HG02981 (cell line): ENCODE results near the gene LRCH1.
"Not testable (repeated sequence)": the region's sequence is repeated elsewhere in the genome, so short reads cannot be mapped to it uniquely, and the experiment has no call there.

Experiments
- ATAC-seq: cut with Tn5 transposase; IDR thresholded peaks from one replicate; pipeline ENCODE4 v1.9.1; 2021; ENCODE audit warnings: mild to moderate bottlenecking, moderate library complexity; ENCODE audit not compliant: unreplicated experiment

The LRCH1 gene

DNA sequence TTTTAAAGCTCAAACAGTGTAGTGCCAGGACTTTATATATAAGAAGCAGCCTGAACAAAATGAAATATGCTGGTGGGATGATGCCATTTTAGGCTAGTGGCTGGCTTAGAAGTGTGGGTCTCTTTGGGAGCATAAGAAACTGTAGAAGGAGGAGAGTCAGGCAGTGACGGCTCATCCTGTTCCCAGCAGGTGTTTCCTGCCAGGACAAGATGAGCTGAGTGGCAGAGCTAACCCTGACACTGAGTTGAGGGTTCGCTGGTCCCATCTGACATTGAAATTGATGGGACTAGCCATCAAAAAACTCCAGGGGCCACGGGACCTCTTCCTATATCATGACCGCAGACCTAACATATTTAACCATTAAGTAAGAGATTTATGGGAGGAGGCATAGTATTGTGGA lies 192.7 kb downstream of the LRCH1 start:
- no peak for ATAC-seq

DNA sequence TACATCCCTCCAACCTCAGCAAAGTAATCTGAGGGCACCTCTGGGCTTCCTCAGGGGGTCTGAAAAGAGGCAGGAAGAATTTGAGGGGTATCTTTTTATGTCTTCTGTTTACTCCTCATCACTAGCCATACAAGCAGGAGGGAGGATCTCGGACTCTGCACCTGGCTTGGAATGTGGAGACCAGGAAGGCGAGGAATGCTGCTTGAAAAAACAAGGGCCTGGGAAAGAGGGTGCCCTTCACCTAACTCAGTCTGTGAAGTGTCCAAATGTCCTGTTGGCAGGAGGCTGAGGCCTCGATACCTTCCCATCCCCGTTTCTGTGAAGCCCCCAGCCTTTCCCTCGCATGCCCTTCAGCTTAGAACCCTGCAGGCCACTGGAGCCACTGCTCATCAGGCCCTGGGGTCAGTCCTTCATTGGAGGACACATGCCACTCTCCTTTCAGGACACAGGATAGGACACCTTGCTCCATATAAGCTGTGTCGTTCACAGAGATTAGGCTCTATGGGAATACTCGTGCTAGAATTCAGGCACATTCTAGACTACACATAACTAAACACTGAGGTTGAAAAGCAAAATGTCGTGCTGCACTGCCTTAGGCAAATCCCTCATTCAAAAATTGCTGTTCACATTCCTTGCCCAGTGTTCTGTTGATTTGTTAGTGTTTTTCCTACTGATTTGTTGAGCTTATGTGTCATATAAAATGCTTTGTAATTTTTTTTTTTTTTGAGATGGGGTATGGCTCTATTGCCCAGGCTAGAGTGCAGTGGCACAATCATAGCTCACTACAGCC lies 194.3 kb downstream of the LRCH1 start:
- ATAC-seq = no peak

DNA sequence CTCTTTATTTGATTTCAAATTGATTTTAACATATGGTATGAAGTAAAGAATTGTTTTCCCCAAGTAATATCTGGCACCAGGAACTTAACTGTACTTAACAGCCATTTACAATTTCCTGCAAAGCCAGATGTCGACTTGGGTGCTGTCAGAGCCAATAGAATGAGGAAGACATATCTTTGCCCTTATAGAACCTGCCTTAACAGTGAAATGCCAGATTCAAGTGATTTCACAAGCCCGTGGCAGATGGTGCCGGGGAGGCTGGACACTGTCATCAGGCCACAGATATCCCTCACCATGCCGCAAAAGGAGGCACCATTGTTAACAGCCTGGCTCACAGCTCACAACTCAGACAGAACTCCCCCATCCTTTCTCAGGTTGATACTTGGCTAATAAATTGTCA lies 195.3 kb downstream of the LRCH1 start:
- no peak for ATAC-seq

DNA sequence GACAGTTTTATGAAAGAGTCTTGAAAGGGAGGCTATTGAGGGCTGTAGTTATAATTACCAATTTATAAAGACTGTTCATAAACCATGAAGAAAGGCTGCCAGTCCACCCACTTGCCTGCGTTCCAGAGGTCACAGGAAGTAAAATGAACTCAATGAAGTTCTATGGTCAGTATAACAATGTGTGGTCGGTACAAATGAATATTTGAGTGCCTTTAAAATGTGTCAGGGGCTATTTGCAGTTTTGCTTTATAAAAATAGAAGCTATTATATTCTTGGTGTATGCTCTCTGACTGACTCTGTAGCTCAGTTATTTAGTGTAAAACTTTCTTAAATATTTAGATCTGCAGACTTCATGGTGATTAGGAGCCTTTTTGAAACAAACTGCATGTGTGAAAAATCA lies 197.0 kb downstream of the LRCH1 start:
- ATAC-seq = no peak

DNA sequence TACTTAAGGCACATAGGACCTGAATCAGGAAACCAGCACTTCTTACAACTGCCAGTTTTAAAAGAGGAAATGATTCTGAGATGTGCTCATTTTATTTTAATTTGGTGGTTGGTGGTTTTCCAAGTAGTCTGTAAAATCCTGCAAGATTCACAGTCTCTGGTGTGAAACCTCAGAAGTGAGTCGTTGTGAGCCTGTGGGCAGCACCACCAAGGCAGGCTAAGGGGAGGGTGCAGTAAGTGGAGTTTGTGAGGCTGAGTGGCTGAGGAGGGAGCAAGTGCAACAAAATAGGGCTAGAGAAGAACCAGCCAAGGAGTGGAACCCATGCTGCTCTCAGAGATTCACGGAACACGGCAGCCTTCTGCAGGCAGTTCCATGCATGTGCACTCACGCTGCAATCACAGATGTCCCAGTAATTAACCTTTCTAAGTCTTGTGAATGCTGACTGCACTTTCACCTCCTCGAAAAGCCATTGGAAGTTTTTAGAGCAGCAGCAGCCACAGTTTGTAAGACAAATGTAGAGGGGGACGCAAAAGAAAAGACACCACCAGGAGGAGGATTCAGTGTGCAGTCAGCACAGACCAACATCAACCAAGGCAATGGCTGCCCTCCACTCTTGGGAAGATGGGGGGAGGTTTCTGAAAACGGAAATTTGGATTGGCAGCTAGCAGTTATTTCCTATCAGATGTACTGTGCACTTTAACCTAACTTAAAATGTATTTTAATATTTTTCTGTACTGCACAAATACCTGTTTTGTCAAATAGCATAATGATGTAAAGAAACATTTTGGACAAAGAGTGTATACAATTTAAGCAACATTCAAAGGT lies 199.1 kb downstream of the LRCH1 start:
- peak; percentile 83 for ATAC-seq

DNA sequence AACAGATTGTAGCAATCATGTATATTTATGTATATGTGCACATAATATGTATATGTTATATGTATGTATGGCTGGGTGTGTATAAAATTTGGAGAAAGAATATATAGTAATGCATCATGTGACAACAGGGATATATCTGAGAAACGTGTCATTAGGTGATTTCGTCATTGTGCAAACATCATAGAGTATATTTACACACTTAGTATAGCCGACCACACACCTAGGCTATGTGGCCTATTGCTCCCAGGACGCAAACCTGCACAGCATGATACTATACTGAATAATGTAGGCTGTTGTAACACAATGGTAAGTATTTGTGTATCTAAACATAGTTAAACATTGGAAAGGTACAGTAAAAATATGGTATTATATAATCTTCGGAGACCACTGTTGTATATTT lies 200.2 kb downstream of the LRCH1 start:
- no peak for ATAC-seq

DNA sequence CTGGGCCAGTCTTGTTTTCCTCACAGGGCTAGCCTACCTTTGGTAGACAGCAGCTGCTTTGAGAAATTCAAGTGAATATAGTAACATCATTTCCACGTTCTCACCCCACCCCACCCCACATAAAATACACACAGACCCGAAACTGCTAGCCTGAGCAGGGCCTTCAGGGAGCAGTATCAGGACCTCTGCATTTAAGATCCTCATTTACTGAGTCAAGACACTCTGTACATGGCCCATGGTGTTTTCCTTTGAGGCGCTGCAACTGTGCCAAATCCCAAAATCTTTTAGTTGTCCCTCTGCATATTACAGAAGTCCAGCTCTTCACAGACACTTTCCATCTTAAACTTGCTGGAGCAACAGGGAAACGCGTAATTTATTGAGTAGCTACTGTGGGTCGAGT lies 200.9 kb downstream of the LRCH1 start:
- ATAC-seq = no peak

DNA sequence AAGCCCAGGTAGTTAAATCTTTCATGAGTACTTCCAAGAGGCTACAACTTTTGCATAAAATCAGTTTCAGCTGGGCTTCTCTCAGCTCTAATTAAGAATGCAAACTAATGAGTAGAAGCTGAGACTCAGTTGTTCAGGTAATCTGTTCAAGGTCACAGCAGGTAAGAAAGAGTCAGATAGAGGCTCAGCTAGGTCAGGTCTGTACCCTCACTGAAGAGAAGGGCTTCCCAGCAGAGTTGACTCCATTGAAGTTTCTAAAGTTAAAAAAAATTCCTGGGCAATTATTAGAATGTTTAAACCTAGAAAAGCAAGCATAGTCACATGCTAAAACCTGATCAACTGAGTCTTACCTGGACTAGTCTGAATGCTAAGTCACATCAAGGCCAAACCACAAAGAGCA lies 201.8 kb downstream of the LRCH1 start:
- ATAC-seq = no peak

DNA sequence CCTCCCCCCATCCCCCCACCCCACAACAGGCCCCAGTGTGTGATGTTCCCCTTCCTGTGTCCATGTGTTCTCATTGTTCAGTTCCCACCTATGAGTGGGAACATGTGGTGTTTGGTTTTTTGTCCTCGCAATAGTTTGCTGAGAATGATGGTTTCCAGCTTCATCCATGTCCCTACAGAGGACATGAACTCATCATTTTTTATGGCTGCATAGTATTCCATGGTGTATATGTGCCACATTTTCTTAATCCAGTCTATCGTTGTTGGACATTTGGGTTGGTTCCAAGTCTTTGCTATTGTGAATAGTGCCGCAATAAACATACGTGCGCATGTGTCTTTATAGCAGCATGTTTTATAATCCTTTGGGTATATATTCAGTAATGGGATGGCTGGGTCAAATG lies 202.5 kb downstream of the LRCH1 start:
- ATAC-seq = not testable (repeated sequence)

DNA sequence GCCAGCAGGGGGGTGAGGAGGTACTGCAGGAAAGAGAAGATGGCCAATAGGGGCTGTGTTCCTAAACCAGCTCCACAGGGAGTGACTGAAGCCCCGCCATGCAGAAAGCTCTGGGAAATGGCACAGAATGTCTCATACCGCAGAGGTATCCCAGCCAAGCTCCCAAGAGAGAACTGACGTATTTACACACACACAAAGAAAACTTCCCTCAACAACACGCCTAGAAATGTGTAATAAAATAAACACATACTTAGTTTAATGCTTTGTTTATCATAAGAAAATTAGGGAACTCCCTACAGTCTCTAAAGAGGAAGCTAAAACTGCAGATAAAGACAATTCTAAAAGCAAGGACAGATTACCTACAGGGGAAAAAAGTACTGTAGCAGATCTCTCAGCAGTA lies 204.0 kb downstream of the LRCH1 start:
- ATAC-seq = no peak

DNA sequence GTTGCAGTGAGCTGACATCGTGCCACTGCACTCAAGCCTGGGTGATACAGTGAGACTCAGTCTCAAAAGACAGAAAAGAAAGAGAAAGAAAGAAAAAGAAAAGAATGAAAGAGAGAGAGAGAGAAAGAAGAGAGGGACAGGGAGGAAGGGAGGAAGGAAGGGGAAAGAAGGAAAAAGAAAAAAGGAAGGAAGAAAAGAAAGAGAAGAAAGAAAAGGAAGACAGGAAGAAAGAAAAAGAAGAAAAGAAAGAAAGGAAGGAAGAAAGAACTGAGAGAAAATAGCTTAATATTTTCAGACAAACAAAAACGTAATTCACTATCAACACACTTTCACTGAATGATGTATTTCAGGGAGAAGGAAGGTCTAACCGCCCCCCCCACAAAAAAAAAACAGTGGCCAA lies 204.7 kb downstream of the LRCH1 start:
- no peak for ATAC-seq

DNA sequence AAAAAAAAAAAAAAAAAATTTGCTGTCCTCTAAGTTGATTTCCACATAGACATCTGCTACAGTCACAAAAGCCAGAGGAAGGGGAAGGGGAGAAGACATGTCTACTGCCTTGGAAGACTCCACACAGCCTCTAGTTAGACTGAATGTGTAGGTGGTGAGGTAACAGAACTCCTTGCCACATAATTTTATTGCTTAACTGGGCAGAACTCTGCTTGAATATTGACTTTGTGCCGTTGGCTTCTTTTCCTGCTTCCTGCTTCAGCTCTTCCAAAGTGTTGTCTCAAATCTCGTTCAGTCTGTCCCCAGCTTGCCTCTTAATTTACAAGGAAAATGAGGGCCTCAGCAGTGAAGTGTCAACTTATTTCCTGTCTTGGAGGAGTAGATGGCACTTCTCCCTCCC lies 206.9 kb downstream of the LRCH1 start:
- no peak for ATAC-seq

DNA sequence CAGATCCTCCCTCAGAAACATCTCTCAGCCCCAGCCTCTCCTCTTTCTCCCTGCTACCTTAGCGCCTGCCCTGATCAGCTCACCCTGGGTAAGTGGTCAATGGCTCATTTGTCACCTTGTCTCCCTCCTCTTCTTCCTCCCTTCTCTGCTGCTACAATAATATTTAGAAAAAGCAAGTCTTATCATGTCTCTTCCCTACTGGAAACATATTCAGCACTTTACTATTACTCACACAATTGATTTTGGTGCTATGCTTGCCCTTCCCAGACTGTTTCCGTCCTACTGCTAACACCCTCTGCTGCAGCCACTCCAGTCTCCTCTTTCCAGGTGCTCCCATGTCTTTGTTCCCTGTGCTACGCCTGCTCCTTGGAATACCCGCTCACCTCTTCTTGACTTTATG lies 208.2 kb downstream of the LRCH1 start:
- no peak for ATAC-seq

DNA sequence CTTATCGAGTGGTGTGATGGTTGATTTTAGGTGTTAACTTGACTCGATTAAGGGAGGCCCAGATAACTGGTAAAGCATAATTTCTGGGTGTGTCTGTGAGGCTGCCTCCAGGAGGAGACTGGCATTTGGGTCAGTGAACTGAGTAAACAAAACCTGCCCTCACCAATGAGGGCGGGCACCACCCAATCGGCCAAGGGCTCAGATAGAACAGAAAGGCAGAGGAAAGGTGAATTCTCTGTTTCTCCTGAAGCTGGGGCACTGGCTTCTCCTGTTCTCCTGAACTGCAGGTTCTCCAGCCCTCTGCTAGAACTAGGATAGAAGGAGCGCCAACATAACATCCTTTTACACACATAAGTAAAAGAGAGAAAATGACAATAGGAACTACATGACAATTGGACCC lies 208.9 kb downstream of the LRCH1 start:
- no peak for ATAC-seq

DNA sequence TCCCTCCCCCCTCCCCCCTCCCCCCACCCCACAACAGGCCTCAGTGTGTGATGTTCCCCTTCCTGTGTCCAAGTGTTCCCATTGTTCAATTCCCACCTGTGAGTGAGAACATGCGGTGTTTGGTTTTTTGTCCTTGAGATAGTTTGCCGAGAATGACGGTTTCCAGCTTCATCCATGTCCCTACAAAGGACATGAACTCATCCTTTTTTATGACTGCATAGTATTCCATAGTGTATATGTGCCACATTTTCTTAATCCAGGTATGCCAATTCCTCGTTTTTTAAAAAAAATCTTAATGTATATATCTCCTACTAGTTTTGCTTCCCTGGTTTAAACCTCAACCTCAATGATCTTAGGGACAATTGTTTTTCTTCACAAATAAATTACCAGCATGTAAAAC lies 217.0 kb downstream of the LRCH1 start:
- ATAC-seq = not testable (repeated sequence)

DNA sequence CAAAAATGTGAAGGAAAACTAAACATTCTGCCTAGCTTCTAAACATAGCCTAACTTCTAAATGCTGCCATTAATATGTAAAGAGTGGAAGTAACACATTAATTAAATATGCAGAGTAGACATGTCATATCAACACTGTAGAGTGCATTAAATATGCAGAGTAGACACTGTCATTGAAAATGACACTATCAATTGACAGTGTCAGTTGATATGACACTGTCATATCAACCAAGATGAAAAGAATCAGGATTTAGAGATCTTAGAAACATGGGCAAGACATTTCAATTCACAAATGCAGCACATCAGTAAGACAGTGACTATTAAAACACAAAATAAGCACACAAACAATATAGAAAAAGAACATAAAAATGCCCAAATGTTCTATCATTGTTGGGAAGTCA lies 218.7 kb downstream of the LRCH1 start:
- no peak for ATAC-seq

DNA sequence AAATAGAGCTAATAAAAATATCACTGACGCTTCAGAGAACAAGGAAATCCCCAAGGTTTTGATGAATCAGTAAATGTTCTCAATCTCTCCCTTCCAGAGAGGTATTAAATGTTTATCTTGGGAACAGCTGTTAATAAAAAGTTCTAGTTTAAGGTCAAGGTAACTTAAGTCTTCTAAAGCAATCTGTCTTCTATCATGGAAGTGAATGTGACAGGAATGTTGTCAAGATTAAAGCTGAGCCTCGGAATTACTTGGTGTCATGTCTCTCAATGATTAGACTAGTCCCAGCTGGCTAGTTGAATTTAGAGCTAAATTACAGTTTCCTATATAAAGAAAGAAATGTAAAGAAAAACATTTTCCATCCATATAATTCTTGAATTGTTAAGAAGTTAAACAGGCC lies 220.6 kb downstream of the LRCH1 start:
- ATAC-seq = no peak

DNA sequence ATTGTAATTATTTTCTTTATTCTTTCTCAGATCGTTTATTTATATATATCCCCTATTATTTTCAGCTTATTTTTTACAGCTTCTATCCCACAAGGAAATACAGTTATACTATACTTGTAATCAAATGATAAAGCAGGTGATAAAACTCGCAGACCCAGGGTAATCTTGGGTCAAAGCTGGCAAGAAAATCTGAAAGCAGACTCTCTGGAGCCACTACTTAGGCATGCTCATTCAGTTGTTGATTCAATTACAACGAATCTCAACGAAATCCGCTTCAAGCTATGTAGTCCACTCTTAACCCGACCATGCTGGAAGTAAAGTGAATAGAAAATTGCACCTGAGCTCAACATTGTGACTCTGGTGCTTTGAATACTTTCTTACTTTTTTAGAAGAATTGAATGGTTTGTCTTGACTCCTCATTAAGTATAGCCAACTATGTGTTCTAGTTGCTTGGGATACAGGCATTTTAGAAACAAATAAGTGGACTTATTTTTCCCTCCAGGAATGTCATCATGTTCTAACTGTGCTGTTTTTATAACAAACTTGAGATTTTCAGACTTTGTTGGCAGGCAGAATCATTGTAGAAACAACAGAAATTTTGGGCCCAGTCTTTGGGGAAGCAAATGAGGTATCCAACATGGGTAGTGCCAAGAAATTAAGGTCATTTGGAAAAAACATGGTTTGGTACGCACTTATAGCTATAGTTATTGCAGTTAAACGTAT lies 222.6 kb downstream of the LRCH1 start:
- ATAC-seq = no peak

DNA sequence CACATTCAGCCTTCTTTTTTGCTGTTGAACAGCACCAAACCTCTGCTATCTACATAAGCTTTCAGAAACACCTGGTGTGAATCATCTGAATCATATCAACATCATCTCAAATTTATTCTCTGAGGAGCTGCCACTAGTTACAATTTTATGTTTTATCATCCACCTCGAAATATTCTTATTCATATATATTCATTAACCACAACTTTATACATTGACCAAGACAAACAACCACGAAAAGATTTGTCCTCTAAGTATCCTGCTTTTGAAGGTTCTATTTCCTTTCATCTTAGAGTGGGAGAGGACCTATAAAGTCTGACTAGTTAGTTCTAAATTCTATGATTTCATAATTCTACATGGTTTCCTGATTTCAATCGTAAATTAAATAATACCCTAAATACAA lies 225.1 kb downstream of the LRCH1 start:
- ATAC-seq = no peak

DNA sequence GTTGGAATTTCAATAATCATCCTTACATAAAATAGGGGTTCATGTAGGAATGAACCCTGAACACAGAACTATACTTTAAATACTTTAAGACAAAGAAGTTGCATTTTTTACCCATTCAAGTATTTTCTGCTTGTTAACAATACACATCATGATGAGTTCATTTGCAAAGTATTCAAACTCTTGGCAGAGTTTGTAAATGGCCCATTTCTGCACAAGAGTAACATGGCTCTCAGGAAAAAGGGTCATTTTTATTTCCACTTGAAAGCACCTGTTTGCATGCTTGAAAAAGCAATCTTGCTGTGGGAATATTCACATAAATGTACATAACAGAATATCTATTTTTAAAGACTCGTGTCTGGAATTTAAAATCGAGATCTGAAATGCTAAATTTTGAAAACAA lies 225.9 kb downstream of the LRCH1 start:
- ATAC-seq = no peak

DNA sequence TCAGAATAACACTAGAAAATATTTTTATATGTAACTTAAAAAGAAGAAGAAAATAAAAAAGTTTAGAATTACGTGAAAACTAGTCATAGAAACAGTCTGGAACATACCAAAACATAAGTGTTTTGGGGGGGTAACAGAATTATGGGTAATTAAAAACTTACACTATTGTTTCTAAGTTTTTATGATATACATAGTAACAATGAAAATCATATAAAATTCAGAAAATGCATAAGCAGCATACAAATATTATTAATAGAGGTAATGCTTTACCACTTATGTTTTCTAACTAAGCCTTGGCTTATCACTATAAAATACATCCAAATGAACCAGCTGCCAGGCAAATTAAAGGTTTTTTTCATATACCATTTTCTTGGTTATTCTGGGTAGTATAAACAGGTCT lies 229.1 kb downstream of the LRCH1 start:
- ATAC-seq = no peak

DNA sequence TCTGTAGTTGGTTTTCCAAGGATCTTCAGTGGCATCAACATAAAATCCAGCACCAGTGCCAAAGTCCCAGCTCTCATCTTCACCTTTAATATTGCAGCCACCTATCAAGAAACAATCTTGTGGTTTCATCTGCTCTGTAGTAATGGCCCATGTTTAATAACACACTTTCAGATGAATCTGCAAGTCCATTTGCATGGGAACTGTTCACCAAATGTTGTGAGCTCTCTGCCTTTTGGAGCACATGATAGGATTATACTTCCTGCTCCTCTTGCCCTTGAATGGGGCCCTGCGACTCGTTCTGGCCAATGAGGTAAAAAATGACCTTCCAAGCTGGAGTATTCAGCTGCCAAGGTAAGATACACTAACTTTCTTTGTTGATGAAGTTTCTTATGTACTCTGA lies 229.7 kb downstream of the LRCH1 start:
- no peak for ATAC-seq
